GM13977 (cell line): ENCODE data around the gene C1orf232.

ENCODE experiments used
- DNase-seq: peaks from one replicate; pipeline ENCODE4 v3.0.0; 2012; ENCODE audit warnings: low spot score
- CTCF ChIP-seq: IDR thresholded peaks from 2 replicates; pipeline ENCODE4 v1.5.1; 2012; ENCODE audit warnings: mild to moderate bottlenecking, control low read depth; ENCODE audit not compliant: insufficient read depth; ENCODE audit errors: extremely low read depth, missing control alignments
- in situ Hi-C: fragments of 300-500 bp; cut with MboI; formaldehyde crosslinking; loops from one replicate; pipeline ENCODE4 v1.12.0; 2022; ENCODE audit warnings: low sequenced_read_pairs, low pct_unique_long_range_greater_than_20kb, mixed read lengths, inconsistent platforms; ENCODE audit not compliant: unreplicated experiment

The C1orf232 gene

GRCh38 chr1:26134466-26134865 is 34.3 kb downstream of the C1orf232 start:
- in situ Hi-C loops, result no loop called here
- no peak for DNase-seq

DNA sequence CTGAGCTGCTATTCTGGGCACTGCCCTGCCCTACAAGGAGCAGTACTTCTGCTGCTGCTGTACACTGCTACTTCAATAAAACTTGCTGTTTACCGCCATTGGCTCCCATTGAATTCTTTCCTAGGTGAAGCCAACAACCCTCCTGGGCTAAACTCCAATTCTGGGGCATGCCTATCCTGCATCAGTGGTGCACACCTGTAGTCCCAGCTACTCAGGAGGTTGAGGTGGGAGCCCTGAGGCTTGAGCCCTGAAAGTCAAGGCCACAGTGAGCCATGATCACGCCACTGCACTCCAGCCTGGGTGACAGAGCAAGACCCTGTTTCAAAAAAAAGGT is 36.0 kb downstream of the C1orf232 start:
- no peak for TF ChIP-seq CTCF
- no peak for DNase-seq
- in situ Hi-C loops, result no loop called here

More at GRCh38 chr1:26134466-26134865, 34.3 kb downstream of the C1orf232 start:
- no peak for TF ChIP-seq CTCF

DNA sequence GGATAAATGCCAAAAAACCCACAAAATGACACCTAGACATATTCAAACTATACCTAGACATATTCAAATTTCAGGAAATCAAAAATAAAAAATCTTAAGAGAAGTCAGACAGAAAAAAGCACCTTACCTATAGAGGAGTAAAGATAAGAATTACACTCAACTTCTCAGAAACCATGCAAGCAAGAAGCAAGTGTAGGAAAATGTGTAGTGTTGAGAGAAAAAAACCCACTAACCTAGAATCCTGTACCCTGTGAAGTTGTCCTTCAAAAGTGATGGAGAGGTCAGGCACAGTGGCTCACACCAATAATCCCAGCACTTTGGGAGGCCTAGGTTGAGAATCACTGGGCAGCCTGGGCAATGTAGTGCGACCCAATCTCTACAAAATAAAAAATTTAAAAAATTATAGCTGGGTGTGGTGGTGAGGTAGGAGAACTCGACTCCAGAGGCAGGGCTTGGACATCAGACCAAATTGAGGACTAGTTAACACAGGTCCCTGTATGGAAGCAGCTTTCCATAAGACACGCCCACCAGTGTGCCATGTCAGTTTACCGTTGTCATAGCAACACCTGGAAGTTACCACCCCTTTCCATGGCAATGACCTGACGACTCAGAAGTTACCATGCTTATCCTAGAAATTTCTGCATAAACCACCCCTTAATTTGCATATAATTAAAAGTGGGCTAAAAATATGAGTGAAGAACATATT is 36.5 kb downstream of the C1orf232 start:
- DNase-seq, result no peak
- in situ Hi-C loops, result no loop called here
- TF ChIP-seq CTCF, result no peak

DNA sequence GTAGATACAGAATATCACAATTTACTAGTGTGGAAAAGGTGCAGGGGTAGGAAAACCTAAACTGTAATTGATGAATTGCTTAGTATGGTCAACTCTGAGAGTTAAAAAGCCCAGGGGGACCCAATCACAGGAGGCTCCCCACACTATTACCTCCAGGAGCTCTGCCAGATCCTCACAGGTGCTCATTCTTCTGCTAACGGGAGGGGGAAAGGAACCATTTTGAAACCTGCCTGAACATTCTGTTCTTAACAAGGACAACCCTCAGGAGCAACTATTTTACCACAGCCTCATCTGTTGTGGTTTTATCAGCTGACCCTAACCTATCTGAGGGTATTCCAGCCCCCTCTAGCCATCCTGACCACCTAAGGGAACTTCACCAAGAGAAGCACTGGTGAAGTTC is 38.1 kb downstream of the C1orf232 start:
- no peak for DNase-seq
- no peak for TF ChIP-seq CTCF
- in situ Hi-C loops, result no loop called here

GRCh38 chr1:26129778-26130177 is 39.0 kb downstream of the C1orf232 start:
- in situ Hi-C loops, result no loop called here
- TF ChIP-seq CTCF, result no peak
- no peak for DNase-seq

GRCh38 chr1:26127235-26128163 is 41.3 kb downstream of the C1orf232 start:
- in situ Hi-C loops, result no loop called here
- no peak for TF ChIP-seq CTCF

More at GRCh38 chr1:26127235-26128163, 41.3 kb downstream of the C1orf232 start:
- DNase-seq, result no peak
